ENCODE results near the gene SLC6A7.

The SLC6A7 gene

GRCh38 chr5:150161242-150162141 lies 28.4 kb upstream of the SLC6A7 start (continued):
- TF ChIP-seq, protein P1, sequence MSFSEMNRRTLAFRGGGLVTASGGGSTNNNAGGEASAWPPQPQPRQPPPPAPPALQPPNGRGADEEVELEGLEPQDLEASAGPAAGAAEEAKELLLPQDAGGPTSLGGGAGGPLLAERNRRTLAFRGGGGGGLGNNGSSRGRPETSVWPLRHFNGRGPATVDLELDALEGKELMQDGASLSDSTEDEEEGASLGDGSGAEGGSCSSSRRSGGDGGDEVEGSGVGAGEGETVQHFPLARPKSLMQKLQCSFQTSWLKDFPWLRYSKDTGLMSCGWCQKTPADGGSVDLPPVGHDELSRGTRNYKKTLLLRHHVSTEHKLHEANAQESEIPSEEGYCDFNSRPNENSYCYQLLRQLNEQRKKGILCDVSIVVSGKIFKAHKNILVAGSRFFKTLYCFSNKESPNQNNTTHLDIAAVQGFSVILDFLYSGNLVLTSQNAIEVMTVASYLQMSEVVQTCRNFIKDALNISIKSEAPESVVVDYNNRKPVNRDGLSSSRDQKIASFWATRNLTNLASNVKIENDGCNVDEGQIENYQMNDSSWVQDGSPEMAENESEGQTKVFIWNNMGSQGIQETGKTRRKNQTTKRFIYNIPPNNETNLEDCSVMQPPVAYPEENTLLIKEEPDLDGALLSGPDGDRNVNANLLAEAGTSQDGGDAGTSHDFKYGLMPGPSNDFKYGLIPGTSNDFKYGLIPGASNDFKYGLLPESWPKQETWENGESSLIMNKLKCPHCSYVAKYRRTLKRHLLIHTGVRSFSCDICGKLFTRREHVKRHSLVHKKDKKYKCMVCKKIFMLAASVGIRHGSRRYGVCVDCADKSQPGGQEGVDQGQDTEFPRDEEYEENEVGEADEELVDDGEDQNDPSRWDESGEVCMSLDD (tag by site-specific recombination; IDR thresholded peaks at IDR 0.05): 0 out of 2 replicates have a peak, but pooled peaks have one; percentile 13
- TF ChIP-seq, protein P2, sequence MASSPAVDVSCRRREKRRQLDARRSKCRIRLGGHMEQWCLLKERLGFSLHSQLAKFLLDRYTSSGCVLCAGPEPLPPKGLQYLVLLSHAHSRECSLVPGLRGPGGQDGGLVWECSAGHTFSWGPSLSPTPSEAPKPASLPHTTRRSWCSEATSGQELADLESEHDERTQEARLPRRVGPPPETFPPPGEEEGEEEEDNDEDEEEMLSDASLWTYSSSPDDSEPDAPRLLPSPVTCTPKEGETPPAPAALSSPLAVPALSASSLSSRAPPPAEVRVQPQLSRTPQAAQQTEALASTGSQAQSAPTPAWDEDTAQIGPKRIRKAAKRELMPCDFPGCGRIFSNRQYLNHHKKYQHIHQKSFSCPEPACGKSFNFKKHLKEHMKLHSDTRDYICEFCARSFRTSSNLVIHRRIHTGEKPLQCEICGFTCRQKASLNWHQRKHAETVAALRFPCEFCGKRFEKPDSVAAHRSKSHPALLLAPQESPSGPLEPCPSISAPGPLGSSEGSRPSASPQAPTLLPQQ (tag by site-specific recombination; IDR thresholded peaks at IDR 0.05): no peak
- TF ChIP-seq SALL2 (tag by site-specific recombination; IDR thresholded peaks at IDR 0.05; ENCODE audit: borderline replicate concordance) (no peak), IKZF3 (tag by site-specific recombination; IDR thresholded peaks at IDR 0.05) (peak; percentile 35; the same call in 1 of the 2 replicates), OVOL3 (tag by site-specific recombination; IDR thresholded peaks at IDR 0.05) (no peak), ZNF423 (tag by site-specific recombination; IDR thresholded peaks at IDR 0.05) (no peak), ZBTB6 (tag by site-specific recombination; IDR thresholded peaks at IDR 0.05) (no peak), SCRT2 (tag by site-specific recombination; IDR thresholded peaks at IDR 0.05) (0 out of 2 replicates have a peak, but pooled peaks have one; percentile 14), REPIN1 (tag by site-specific recombination; IDR thresholded peaks at IDR 0.05; ENCODE audit: low read depth) (no peak), ZNF654 (tag by site-specific recombination; IDR thresholded peaks at IDR 0.05; ENCODE audit: low read depth) (peak; percentile 77), ZNF473 (tag by site-specific recombination; IDR thresholded peaks at IDR 0.05) (no peak), ZNF660 (tag by site-specific recombination; IDR thresholded peaks at IDR 0.05) (no peak), ZNF529 (tag by site-specific recombination; IDR thresholded peaks at IDR 0.05; ENCODE audit: insufficient replicate concordance) (no peak), ZNF2 (tag by site-specific recombination; IDR thresholded peaks at IDR 0.05) (peak; percentile 75), ZNF174 (tag by site-specific recombination; IDR thresholded peaks at IDR 0.05) (no peak), ZXDB (tag by site-specific recombination; IDR thresholded peaks at IDR 0.05) (no peak)
- TF ChIP-seq, protein P3, sequence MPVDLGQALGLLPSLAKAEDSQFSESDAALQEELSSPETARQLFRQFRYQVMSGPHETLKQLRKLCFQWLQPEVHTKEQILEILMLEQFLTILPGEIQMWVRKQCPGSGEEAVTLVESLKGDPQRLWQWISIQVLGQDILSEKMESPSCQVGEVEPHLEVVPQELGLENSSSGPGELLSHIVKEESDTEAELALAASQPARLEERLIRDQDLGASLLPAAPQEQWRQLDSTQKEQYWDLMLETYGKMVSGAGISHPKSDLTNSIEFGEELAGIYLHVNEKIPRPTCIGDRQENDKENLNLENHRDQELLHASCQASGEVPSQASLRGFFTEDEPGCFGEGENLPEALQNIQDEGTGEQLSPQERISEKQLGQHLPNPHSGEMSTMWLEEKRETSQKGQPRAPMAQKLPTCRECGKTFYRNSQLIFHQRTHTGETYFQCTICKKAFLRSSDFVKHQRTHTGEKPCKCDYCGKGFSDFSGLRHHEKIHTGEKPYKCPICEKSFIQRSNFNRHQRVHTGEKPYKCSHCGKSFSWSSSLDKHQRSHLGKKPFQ (tag by site-specific recombination; IDR thresholded peaks at IDR 0.05): no peak

DNA sequence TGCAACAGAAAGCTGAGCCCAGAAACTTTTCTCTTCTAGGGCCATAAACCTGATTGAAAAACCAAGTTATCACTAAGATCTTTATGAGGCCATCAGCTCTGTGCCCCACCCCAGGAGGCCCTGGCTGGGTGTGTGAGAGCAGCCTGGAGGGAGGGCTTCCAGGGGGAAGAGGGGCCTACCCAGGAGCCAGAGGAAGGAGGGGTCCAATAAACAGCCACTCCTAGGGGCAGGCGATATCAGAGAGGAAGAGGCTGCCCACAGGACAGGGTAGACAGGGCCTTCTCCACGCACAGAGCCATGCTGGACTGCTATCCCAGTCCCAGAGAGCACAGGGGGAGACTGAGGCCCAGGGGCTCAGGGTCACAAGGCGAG lies 27.7 kb upstream of the SLC6A7 start:
- Histone ChIP-seq H3K4me1 (ENCODE audit: control insufficient read depth, insufficient read depth, low read length) (no peaks in the 10 kb centered on the region), H3K9me3 (ENCODE audit: control insufficient read depth, insufficient read depth, low read depth, low read length) (no peaks in the 10 kb centered on the region), H3K36me3 (ENCODE audit: control insufficient read depth in 2 of 2, insufficient read depth in 1 of 2, low read length in 2 of 2) (no peaks in the 10 kb centered on the region), H3K27ac (ENCODE audit: extremely low read depth, low read depth, low read length) (0 out of 2 replicates have a peak overlapping the region, but pooled peaks have one; percentile 3), H3K4me3 (ENCODE audit: low read depth, low read length) (no peak overlapping the region)
- ChIA-PET POLR2A (no interaction called here), CTCF (interaction anchor here (0.6 to 2.1 kb wide), 23 partner anchors 9 to 618 kb away, joined by 3 to 20 read pairs (median 4); no protein-coding TSS in a partner anchor)
- TF ChIP-seq TRIM28 (IDR thresholded peaks at IDR 0.05; ENCODE audit: borderline replicate concordance, low read length) (peak; percentile 79), ZNF175 (tag by site-specific recombination; IDR thresholded peaks at IDR 0.05) (no peak), GLIS1 (tag by site-specific recombination; IDR thresholded peaks at IDR 0.05) (peak; percentile 84), ZNF221 (tag by site-specific recombination; IDR thresholded peaks at IDR 0.05; ENCODE audit: borderline replicate concordance) (no peak), KLF1 (tag by site-specific recombination; IDR thresholded peaks at IDR 0.05) (peak; percentile 85), ZNF791 (tag by site-specific recombination; IDR thresholded peaks at IDR 0.05) (no peak), ZNF558 (tag by site-specific recombination; IDR thresholded peaks at IDR 0.05) (no peak), ZNF654 (tag by site-specific recombination; IDR thresholded peaks at IDR 0.05; ENCODE audit: low read depth) (no peak)
- TF ChIP-seq, protein P4, sequence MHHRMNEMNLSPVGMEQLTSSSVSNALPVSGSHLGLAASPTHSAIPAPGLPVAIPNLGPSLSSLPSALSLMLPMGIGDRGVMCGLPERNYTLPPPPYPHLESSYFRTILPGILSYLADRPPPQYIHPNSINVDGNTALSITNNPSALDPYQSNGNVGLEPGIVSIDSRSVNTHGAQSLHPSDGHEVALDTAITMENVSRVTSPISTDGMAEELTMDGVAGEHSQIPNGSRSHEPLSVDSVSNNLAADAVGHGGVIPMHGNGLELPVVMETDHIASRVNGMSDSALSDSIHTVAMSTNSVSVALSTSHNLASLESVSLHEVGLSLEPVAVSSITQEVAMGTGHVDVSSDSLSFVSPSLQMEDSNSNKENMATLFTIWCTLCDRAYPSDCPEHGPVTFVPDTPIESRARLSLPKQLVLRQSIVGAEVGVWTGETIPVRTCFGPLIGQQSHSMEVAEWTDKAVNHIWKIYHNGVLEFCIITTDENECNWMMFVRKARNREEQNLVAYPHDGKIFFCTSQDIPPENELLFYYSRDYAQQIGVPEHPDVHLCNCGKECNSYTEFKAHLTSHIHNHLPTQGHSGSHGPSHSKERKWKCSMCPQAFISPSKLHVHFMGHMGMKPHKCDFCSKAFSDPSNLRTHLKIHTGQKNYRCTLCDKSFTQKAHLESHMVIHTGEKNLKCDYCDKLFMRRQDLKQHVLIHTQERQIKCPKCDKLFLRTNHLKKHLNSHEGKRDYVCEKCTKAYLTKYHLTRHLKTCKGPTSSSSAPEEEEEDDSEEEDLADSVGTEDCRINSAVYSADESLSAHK (tag by site-specific recombination; IDR thresholded peaks at IDR 0.05): no peak

All from HEK293 (cell line).